Natural killer cell treated with Interleukin-12 subunit alpha and Interleukin-12 subunit beta and Interleukin-15 and Interleukin-18, amount 100 ng/mL, for 72 hours (primary cell): ENCODE data around the gene ATP11C. TPM values are rescaled to one million over a fixed set of nuclear protein-coding genes. Genes with fewer than 3 reads are reported as not detected.

ENCODE experiments used
- ATAC-seq, 2 donors: fragments of 150-1000 bp; cut with Tn5 transposase in 1 of 2; sonication (Bioruptor Pico), chemical (Tn5 transposase) in 1 of 2; 2 replicates each; pipeline ENCODE4 v1.10.0; 2021
- DNase-seq: peaks from one replicate; pipeline ENCODE4 v3.0.0; 2022; ENCODE audit warnings: low spot score
- H3K27ac Mint-ChIP-seq, 2 donors: 1 replicate in 1 of 2; 2 replicates in 1 of 2; pipeline ENCODE4 v1.8.0; 2022; ENCODE audit warnings: mixed read lengths in 2 of 2, mild to moderate bottlenecking in 1 of 2, moderate library complexity in 1 of 2
- H3K27me3 Mint-ChIP-seq, 2 donors: 1 replicate in 1 of 2; 2 replicates in 1 of 2; pipeline ENCODE4 v1.8.0; 2022; ENCODE audit warnings: mixed read lengths in 2 of 2
- H3K36me3 Mint-ChIP-seq: one replicate; pipeline ENCODE4 v1.8.0; 2022; ENCODE audit warnings: mixed read lengths
- H3K4me1 Mint-ChIP-seq, 2 donors: 1 replicate in 1 of 2; 2 replicates in 1 of 2; pipeline ENCODE4 v1.8.0; 2022; ENCODE audit warnings: low read depth in 2 of 2, mixed read lengths in 2 of 2, mild to moderate bottlenecking in 1 of 2
- H3K4me3 Mint-ChIP-seq: one replicate; pipeline ENCODE4 v1.8.0; 2022; ENCODE audit warnings: mixed read lengths
- H3K9me3 Mint-ChIP-seq: 2 replicates; pipeline ENCODE4 v1.8.0; 2022; ENCODE audit warnings: mixed read lengths
- total RNA-seq, 2 donors: library from RNA; stranded (reverse); gene quantifications; one replicate each; pipeline ENCODE4 v1.2.3, GENCODE V29; 2022

ATP11C gene
- total RNA-seq, 2 donors from 2014 or later = 17.8 to 20.4 TPM

DNA sequence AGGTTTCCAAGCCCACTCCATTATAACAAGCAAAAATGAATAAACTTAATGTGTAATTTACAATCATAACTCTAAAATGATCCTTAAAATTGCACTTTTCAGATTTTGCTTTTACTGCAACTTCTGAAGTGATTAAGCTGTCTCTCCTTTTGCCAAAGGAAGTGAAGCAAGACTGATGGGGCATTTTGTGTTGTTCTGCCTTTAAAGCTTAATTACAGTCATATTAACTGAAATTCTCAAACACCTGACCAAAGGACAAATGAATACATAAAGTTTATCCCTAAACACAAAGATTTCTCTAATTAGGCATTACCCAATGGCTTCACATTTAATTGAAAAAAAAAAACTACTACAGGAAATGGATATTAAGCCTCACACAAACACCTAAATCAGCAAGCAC is 101.8 kb downstream of the ATP11C start:
- Mint-ChIP-seq H3K27me3 (peaks cover 0 to 2% of the 10 kb centered on the region in 2 donors), H3K27ac (peak overlapping the region in 1 of 2 donors; percentile 78), H3K4me3 (peak overlapping the region; percentile 44), H3K36me3 (no peaks in the 10 kb centered on the region), H3K9me3 (no peaks in the 10 kb centered on the region), H3K4me1 (peaks cover 10 to 20% of the 10 kb centered on the region in 2 donors)
- ATAC-seq = no peak
- no peak for DNase-seq

DNA sequence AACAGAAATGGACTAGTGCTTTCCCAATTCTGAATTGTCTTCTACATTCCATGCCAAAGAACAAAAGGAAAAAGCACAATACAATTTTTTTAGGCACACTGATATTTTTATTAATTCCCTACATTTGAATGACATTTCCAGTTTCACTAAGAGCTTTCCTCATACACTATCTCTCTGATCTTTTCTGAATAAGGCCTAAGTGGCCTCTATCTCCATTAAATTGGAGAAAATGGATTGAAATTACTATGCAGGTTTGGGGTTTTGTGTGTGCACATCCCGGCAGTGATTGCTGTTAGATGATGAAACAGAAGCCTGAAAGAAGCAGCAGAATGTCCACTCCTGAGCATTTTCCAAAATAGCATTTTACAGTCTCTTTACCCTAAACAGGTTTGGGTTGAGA is 104.0 kb downstream of the ATP11C start:
- peaks cover 10 to 20% of the 10 kb centered on the region in 2 donors for H3K4me1 Mint-ChIP-seq
- DNase-seq = no peak

DNA sequence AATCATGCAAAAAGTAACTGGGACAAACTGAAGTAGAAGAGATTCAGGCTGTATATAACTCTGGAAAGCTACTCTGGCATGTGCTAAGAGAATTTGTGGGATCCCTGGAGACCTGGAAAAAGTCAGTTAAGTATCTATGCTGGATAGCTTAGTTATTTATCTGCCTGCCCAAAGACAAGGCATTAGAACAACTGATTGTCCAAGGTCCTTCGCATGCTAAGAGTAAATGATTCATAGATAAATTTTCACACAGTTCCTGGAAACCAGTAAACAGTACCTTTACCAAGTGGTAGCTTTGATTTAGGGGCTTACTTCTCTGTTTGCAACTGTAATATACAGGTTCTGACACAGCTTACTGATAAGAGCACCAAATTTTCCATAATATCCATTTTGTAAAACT is 104.8 kb downstream of the ATP11C start:
- Mint-ChIP-seq H3K36me3 (no peaks in the 10 kb centered on the region), H3K27ac (no peak overlapping the region), H3K9me3 (no peaks in the 10 kb centered on the region), H3K27me3 (no peaks in the 10 kb centered on the region), H3K4me3 (no peak overlapping the region), H3K4me1 (peaks cover 10 to 20% of the 10 kb centered on the region in 2 donors)
- DNase-seq (no peak), ATAC-seq (no peak)

More for the DNA sequence above, 104.0 kb downstream of the ATP11C start:
- no peak for ATAC-seq
- no peaks in the 10 kb centered on the region for H3K9me3 Mint-ChIP-seq
- H3K27me3 Mint-ChIP-seq = peaks cover 0 to 2% of the 10 kb centered on the region in 2 donors
- H3K4me3 Mint-ChIP-seq = no peak overlapping the region
- no peak overlapping the region for H3K27ac Mint-ChIP-seq
- no peaks in the 10 kb centered on the region for H3K36me3 Mint-ChIP-seq

DNA sequence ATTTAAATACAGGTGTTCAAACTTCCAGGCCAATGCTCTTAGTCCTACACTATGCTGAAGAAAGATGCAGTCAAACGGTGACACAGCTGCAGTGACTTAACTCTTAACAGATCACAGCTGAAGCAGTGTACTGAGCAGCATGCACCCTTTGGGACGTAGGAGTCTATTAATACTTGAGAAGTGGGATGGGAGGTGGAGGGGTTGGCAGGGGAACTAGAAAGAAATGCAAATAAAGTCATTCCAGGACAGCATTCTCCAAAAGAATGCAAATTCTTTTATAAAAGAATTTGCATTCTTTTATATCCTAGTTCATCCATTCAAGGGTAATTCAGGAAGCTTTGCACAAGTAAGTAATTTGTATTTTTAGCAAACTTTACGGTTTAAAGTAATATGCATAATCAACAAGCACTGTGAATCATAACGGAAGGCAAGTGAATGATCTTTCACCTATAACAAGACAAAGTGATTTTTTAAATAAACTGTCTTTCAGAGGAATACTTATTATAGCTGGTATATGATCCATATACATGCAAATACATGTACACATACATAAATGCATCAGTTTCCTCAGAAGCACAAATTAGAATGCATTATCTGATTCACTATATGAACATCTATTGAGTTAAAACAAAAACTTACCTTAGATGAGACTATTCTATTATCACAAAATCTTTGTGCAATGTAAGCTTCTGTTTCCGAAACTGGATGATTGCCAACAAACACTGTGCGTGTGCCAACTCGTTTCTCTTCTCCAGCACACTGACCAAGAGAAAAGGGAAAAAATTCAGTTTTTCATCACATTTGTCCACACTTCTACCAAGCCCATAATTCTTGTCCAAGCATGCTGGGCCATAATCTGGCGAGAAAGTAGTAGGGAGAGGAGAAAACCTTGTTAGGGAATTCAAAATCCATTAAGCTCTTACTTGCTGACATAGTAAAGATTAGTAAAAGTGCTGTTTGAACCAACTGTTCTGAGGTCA is 106.5 kb downstream of the ATP11C start:
- DNase-seq (no peak), ATAC-seq (no peak)
- Mint-ChIP-seq H3K36me3 (no peaks in the 10 kb centered on the region), H3K9me3 (no peaks in the 10 kb centered on the region), H3K27me3 (no peaks in the 10 kb centered on the region), H3K27ac (no peak overlapping the region), H3K4me1 (peaks cover 6 to 13% of the 10 kb centered on the region in 2 donors), H3K4me3 (no peak overlapping the region)

DNA sequence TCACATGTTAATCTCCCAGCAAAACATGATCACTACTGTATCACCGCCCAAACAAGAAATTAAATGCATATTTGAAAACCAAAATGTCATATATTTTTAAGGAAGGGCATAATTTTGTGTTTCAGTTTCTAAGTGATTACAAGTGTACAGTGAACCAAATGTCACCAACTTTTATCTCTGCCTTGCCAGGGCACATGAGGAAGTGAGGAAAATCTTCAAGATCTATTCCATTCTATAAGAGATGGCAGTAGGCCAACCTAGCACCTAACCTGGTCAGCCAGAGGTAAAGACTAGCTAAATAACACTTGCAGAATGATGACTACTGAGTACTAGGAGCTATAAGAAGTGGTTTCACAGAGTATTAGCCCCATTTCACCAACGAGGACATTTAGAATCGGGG is 107.2 kb downstream of the ATP11C start:
- Mint-ChIP-seq H3K27ac (no peak overlapping the region), H3K4me1 (peaks cover 2 to 9% of the 10 kb centered on the region in 2 donors), H3K4me3 (no peak overlapping the region), H3K27me3 (no peaks in the 10 kb centered on the region), H3K36me3 (no peaks in the 10 kb centered on the region), H3K9me3 (no peaks in the 10 kb centered on the region)
- DNase-seq (no peak), ATAC-seq (no peak)

DNA sequence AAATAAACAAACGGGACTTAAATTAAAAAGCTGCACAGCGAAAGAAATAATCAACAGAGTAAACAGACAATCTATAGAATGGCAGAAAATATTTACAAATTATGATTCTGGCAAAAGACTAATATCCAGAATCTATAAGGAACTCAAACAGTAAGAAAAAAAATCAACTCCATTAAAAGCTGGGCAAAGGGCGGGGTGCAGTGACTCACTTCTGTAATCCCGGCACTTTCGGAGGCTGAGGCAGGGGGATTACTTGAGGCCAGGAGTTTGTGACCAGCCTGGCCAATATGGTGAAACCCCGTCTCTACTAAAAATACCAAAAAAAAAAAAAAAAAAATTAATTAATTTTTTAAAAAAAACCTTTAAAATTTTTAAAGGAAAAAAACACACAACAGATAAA is 109.0 kb downstream of the ATP11C start:
- no peaks in the 10 kb centered on the region for H3K36me3 Mint-ChIP-seq
- H3K9me3 Mint-ChIP-seq = no peaks in the 10 kb centered on the region
- H3K4me1 Mint-ChIP-seq = peaks cover 2 to 6% of the 10 kb centered on the region in 2 donors
- H3K27me3 Mint-ChIP-seq = no peaks in the 10 kb centered on the region
- DNase-seq (no peak), ATAC-seq (no peak)
- no peak overlapping the region for H3K4me3 Mint-ChIP-seq
- H3K27ac Mint-ChIP-seq = no peak overlapping the region

DNA sequence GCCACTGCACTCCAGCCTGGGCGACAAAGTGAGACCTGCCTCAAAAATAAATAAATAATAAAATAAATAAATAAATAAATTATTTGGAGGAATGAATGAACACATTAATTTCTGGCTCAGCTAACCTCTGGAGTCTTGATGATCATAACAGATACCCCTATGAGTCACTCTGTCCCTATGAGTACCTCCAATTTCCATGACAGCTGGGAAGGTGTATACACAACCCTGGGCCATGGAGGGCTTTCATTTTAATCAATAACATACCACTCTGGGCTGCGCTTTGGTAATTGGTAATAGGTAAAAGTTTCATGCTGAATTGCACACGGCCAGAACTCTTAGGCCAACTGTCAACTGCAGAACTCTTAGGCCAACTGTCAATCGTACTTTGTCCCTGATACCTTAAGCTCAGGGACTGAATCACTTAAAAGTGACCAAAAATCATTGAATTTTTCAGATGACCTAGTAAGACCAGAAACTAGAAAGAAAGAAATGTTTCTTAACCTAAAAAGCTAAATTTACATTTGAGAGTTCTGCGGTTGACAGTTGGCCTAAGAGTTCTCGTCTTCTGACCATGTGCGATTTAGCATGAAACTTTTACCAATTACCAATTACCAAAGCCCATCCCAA is 112.4 kb downstream of the ATP11C start:
- Mint-ChIP-seq H3K36me3 (no peaks in the 10 kb centered on the region), H3K4me3 (no peak overlapping the region), H3K9me3 (no peaks in the 10 kb centered on the region), H3K27me3 (peaks cover 0 to 4% of the 10 kb centered on the region in 2 donors), H3K4me1 (peaks cover 0 to 12% of the 10 kb centered on the region in 2 donors), H3K27ac (no peak overlapping the region)
- no peak for ATAC-seq
- DNase-seq = no peak

DNA sequence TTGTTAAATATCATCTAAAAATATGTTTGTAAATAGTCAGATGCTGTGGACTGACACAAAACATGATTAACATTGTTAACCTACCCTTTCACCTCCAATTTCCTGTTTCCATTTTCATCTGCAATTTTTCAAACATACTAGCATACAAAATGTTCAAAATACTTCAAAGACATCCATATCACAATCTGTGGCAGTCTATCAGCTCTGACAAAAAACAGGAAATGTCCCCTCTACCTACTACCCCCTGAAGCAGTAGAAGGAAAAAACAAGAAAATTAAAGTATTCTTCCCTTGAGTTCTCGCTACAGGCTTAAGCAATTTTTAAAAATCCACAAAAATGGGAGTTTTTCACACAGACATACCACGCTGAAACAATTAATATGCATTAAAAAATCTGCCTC is 116.6 kb downstream of the ATP11C start:
- H3K4me1 Mint-ChIP-seq = peaks cover 0 to 16% of the 10 kb centered on the region in 2 donors
- ATAC-seq = no peak
- peaks cover 0 to 7% of the 10 kb centered on the region in 2 donors for H3K27me3 Mint-ChIP-seq
- no peaks in the 10 kb centered on the region for H3K9me3 Mint-ChIP-seq
- peak overlapping the region in 1 of 2 donors; percentile 60 for H3K27ac Mint-ChIP-seq
- no peak overlapping the region for H3K4me3 Mint-ChIP-seq
- peaks cover 11% of the 10 kb centered on the region for H3K36me3 Mint-ChIP-seq
- DNase-seq = no peak

DNA sequence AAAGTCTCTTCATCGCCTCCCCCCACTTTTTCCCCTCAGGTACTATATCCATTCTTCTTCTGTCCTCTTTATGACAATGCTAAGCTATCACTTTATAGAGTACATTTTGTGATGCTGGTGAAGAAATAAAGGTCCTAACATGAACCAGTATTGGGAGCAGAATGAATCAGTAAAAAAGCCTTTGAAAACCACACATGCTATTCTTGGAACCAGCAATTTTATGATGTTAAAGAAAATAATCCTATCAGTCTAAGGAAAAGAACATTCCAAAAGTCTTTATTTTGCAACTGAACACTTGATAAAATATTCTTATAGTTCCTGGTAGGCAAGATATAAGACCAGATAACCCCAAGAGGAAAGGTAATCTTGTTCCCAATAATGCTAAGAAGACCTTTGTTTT is 117.1 kb downstream of the ATP11C start:
- H3K27ac Mint-ChIP-seq = peak overlapping the region in 1 of 2 donors; percentile 60
- peaks cover 0 to 7% of the 10 kb centered on the region in 2 donors for H3K27me3 Mint-ChIP-seq
- H3K9me3 Mint-ChIP-seq = no peaks in the 10 kb centered on the region
- peaks cover 11% of the 10 kb centered on the region for H3K36me3 Mint-ChIP-seq
- DNase-seq (no peak), ATAC-seq (no peak)
- H3K4me3 Mint-ChIP-seq = no peak overlapping the region
- peaks cover 0 to 16% of the 10 kb centered on the region in 2 donors for H3K4me1 Mint-ChIP-seq

DNA sequence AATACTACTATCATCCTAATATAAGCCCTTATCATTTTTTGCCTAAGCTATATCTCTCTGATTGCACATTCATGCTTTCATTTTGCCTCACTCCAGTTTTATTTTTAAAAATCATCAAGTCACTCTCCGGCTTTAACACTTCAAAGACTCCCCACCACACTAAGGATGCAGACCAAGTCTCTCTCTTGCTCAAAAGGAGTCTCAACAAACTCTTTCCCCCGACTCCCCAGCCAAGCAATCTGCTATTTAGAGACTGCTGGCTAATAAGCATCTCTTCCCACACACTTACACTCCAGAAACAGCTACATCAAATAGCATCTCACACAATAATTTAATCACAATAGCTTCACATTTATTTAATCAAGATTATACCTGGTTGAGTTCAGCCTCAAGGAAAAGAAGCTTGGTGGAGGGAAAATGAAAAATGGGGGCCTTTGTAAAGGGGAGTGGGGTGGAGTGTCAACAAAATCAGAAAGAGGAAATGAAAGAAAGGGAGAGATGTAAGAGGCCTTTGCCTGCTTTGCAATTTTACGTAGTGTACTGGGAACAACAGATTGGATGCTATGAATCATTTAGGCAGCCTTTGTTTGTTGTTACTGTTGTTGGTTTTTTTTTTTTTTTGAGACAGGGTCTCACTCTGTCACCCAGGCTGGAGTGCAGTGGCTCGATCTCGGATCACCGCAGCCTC is 120.8 kb downstream of the ATP11C start:
- peaks cover 0 to 4% of the 10 kb centered on the region in 2 donors for H3K27me3 Mint-ChIP-seq
- H3K4me1 Mint-ChIP-seq = peaks cover 0 to 12% of the 10 kb centered on the region in 2 donors
- H3K36me3 Mint-ChIP-seq = peaks cover 17% of the 10 kb centered on the region
- H3K4me3 Mint-ChIP-seq = no peak overlapping the region
- H3K9me3 Mint-ChIP-seq = no peaks in the 10 kb centered on the region
- no peak for DNase-seq
- no peak overlapping the region for H3K27ac Mint-ChIP-seq
- no peak for ATAC-seq

DNA sequence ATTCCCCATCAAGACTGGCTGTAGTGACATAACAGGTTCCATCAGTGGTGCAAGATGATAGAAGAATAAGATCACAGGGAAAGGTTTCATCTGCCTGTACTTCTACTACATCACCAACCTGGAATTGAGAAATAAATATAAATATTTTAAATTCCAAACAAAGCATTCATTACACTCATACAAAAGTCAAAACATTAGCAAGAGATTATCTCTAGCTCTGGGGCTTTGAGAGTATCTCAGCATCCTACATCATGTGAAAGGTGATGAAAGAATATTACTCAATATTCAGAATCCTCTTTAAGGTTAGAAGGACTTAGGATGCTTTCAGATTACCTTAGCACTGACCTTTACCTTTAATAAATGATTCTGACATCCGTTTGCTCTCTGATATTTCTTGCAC is 128.4 kb downstream of the ATP11C start:
- Mint-ChIP-seq H3K36me3 (peaks cover 12% of the 10 kb centered on the region), H3K27ac (no peak overlapping the region), H3K4me3 (no peak overlapping the region), H3K27me3 (peaks cover 0 to 2% of the 10 kb centered on the region in 2 donors), H3K4me1 (peaks cover 9 to 11% of the 10 kb centered on the region in 2 donors), H3K9me3 (no peaks in the 10 kb centered on the region)
- no peak for DNase-seq
- no peak for ATAC-seq

DNA sequence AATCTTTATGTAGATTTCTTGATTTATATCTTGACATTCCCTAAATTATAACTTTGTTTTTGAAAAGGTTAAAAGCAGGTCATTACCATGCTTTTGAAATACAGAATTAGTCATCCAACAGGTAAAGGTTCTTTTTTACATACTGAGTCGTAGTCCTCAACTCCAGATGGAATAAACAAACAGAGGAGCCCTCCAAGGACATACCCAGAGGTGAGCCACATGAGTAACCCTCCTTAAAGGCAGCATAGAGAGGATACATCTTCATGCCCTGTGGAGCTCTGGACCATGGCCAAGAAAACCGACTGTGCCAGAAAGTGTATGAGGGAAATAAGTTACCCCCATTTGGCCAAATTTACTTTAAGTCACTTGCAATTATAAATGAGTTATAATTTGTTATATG is 129.6 kb downstream of the ATP11C start:
- H3K4me3 Mint-ChIP-seq = no peak overlapping the region
- peaks cover 9 to 11% of the 10 kb centered on the region in 2 donors for H3K4me1 Mint-ChIP-seq
- peaks cover 0 to 2% of the 10 kb centered on the region in 2 donors for H3K27me3 Mint-ChIP-seq
- DNase-seq (no peak), ATAC-seq (no peak)
- no peak overlapping the region for H3K27ac Mint-ChIP-seq
- no peaks in the 10 kb centered on the region for H3K9me3 Mint-ChIP-seq
- H3K36me3 Mint-ChIP-seq = peaks cover 16% of the 10 kb centered on the region

DNA sequence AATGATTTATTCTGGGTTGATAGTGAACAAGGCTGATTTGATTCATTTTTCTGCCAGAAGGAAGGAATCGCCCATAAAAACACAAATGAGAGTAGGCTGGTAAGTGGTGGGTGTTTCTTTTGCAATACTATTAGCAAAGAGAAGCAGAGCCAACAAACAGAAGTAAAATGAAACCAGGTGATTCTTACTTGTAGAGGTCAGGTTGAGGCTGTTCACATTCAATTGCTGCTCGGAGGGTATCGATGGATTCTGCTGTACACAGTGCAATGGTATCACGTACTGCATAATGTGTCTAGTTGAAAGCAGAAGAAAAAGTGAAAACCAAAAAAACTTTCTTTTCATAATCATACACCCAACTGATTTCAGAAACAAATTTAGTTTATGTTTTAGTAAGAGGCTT is 130.8 kb downstream of the ATP11C start:
- Mint-ChIP-seq H3K27ac (peak overlapping the region; percentile 12 to 35), H3K4me1 (peaks cover 9 to 11% of the 10 kb centered on the region in 2 donors), H3K4me3 (no peak overlapping the region), H3K9me3 (no peaks in the 10 kb centered on the region), H3K27me3 (peaks cover 0 to 2% of the 10 kb centered on the region in 2 donors), H3K36me3 (peaks cover 11% of the 10 kb centered on the region)
- DNase-seq (no peak), ATAC-seq (no peak)
